HL-60 (cell line): ENCODE measurements around the gene CHPF2.

Source experiments
- DNase-seq, 2 experiments: peaks; one replicate each; pipeline ENCODE4 v3.0.0-alpha.2; 2010 to 2020; ENCODE audit warnings: low read depth in 1 of 2, low spot score in 1 of 2
- H3K27ac ChIP-seq: fragments of 250-450 bp; sonication (Bioruptor Pico); replicated peaks from 2 replicates; pipeline ENCODE4 v1.5.1; 2020; ENCODE audit warnings: mild to moderate bottlenecking, moderate library complexity
- H3K27me3 ChIP-seq: fragments of 250-450 bp; sonication (Bioruptor Pico); 2 replicates; pipeline ENCODE4 v1.5.1; 2021; ENCODE audit warnings: mild to moderate bottlenecking, moderate library complexity; ENCODE audit not compliant: insufficient read depth, poor library complexity, severe bottlenecking
- H3K4me3 ChIP-seq: replicated peaks from 2 replicates; pipeline ENCODE4 v1.5.1; 2011; ENCODE audit warnings: mild to moderate bottlenecking, control low read depth, low read length; ENCODE audit not compliant: insufficient read depth
- GABPA ChIP-seq: IDR thresholded peaks from 2 replicates; pipeline ENCODE4 v1.6.1; 2012; ENCODE audit warnings: low read depth
- POLR2AphosphoS5 ChIP-seq: IDR thresholded peaks from 2 replicates; pipeline ENCODE4 v1.6.1; 2012; ENCODE audit warnings: low read depth
- SPI1 ChIP-seq: IDR thresholded peaks from 2 replicates; pipeline ENCODE4 v1.6.1; 2012; ENCODE audit warnings: low read depth, mild to moderate bottlenecking, borderline replicate concordance
- TF ChIP-seq, protein P1 (sequence below): IDR thresholded peaks from 2 replicates; pipeline ENCODE4 v1.6.1; 2012; ENCODE audit warnings: low read depth; ENCODE audit not compliant: insufficient replicate concordance
- TF ChIP-seq, protein P2 (sequence below): IDR thresholded peaks from one replicate; pipeline ENCODE4 v1.5.1; 2011; ENCODE audit warnings: low read length, control low read depth, inconsistent platforms; ENCODE audit not compliant: insufficient read depth

CHPF2 gene

DNA sequence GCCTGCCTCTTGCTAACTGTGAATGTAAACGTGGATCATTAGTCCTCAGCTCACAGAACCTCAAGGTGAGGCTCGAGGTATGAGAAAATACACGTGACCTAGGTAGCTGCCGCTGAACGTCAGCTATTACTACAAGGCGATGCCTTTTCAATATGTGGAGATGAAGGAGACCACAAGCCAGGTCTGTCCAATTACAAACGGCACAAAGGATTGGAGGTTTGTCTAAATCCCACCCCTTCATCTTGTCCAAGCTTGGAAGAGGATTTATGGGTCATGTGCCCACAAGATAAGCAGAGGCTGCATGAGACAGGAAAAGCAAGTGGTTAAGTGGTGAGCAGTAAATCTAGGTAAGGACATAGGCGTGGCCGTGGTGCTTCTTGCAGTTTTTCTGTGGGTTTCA is 25.4 kb upstream of the CHPF2 start:
- Histone ChIP-seq H3K27me3 (peaks cover 5% of the 10 kb centered on the region), H3K27ac (no peak overlapping the region), H3K4me3 (no peak overlapping the region)
- no peak for DNase-seq
- TF ChIP-seq POLR2AphosphoS5 (no peak), SPI1 (no peak), GABPA (no peak)
- TF ChIP-seq, protein P1, sequence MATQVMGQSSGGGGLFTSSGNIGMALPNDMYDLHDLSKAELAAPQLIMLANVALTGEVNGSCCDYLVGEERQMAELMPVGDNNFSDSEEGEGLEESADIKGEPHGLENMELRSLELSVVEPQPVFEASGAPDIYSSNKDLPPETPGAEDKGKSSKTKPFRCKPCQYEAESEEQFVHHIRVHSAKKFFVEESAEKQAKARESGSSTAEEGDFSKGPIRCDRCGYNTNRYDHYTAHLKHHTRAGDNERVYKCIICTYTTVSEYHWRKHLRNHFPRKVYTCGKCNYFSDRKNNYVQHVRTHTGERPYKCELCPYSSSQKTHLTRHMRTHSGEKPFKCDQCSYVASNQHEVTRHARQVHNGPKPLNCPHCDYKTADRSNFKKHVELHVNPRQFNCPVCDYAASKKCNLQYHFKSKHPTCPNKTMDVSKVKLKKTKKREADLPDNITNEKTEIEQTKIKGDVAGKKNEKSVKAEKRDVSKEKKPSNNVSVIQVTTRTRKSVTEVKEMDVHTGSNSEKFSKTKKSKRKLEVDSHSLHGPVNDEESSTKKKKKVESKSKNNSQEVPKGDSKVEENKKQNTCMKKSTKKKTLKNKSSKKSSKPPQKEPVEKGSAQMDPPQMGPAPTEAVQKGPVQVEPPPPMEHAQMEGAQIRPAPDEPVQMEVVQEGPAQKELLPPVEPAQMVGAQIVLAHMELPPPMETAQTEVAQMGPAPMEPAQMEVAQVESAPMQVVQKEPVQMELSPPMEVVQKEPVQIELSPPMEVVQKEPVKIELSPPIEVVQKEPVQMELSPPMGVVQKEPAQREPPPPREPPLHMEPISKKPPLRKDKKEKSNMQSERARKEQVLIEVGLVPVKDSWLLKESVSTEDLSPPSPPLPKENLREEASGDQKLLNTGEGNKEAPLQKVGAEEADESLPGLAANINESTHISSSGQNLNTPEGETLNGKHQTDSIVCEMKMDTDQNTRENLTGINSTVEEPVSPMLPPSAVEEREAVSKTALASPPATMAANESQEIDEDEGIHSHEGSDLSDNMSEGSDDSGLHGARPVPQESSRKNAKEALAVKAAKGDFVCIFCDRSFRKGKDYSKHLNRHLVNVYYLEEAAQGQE = no peak
- TF ChIP-seq, protein P2, sequence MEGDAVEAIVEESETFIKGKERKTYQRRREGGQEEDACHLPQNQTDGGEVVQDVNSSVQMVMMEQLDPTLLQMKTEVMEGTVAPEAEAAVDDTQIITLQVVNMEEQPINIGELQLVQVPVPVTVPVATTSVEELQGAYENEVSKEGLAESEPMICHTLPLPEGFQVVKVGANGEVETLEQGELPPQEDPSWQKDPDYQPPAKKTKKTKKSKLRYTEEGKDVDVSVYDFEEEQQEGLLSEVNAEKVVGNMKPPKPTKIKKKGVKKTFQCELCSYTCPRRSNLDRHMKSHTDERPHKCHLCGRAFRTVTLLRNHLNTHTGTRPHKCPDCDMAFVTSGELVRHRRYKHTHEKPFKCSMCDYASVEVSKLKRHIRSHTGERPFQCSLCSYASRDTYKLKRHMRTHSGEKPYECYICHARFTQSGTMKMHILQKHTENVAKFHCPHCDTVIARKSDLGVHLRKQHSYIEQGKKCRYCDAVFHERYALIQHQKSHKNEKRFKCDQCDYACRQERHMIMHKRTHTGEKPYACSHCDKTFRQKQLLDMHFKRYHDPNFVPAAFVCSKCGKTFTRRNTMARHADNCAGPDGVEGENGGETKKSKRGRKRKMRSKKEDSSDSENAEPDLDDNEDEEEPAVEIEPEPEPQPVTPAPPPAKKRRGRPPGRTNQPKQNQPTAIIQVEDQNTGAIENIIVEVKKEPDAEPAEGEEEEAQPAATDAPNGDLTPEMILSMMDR = no peak

DNA sequence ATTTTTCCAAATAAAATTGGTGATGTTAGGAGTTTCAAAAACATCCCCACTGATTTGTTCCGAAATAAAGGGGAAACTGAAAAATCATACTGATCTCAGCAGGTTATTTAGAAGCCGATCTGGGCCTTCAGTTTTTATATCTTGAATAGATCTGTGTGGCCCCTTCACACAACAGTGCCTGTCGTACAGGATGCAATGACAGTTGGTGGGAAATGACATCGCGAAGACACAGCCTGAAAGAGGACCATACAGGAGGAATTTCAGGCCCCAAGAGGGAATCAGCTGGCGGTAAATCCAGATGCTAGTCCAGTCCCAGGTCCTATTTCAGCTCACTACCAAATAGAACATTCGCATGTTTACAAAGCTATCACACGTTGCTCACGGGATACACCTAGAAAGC is 25.0 kb upstream of the CHPF2 start:
- TF ChIP-seq, protein P2 = no peak
- TF ChIP-seq POLR2AphosphoS5 = no peak
- no peak for TF ChIP-seq SPI1
- no peak for TF ChIP-seq GABPA
- TF ChIP-seq, protein P1 = no peak
- no peak overlapping the region for H3K4me3 ChIP-seq
- H3K27me3 ChIP-seq = peaks cover 3% of the 10 kb centered on the region
- H3K27ac ChIP-seq = no peak overlapping the region
- no peak for DNase-seq

DNA sequence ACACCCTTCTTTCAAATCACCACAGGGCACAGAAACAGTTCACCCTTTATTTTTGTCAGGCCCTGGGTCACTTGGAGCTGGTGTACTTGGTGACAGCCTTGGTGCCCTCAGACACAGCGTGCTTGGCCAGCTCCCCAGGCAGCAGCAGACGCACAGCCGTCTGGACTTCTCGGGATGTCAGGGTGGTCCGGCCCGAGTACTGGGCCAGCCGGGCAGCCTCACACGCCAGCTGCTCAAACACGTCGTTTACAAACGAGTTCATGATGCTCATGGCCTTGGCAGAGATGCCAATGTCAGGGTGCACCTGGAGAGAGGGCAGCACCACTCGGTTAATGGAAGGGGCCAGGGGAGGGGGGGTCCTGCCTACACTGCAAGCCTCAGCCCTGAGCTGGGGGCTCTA is 24.5 kb upstream of the CHPF2 start:
- H3K27ac ChIP-seq = no peak overlapping the region
- H3K27me3 ChIP-seq = peaks cover 3% of the 10 kb centered on the region

DNA sequence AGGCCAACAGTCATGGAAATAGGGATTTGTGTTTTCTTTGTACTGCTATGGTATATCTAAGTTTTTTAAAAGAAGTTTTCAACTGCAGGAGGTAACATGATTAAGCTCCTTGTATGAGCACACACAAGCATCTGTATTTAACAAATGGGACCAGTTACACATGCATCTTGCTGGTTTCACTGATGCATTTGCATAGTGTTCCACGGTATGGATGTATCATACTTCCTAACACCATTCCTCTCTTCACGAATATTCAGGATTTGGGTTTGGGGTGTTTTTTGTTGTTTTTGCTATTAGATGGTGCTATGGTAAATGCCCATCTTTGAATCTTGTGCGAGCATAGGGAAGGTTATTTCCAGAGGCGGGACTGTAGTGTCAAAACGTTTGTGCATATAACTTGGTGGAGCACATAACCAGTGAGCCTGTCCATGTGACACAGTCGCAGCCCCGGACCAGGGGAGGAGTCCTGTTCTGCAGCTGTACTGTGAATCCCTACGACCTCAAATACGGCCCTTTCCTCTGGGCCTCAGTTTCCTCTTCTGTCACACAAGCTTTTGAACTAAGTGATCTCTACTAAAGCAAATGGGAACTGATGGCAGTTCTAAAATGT is 23.9 kb upstream of the CHPF2 start:
- Histone ChIP-seq H3K4me3 (no peak overlapping the region), H3K27me3 (peaks cover 3% of the 10 kb centered on the region), H3K27ac (no peak overlapping the region)
- no peak for DNase-seq
- TF ChIP-seq, protein P1 = no peak
- TF ChIP-seq POLR2AphosphoS5 = no peak
- TF ChIP-seq SPI1 = no peak
- TF ChIP-seq, protein P2 = no peak
- no peak for TF ChIP-seq GABPA

More for the DNA sequence above, 24.5 kb upstream of the CHPF2 start:
- no peak overlapping the region for H3K4me3 ChIP-seq
- no peak for DNase-seq
- TF ChIP-seq POLR2AphosphoS5 = no peak
